ENCODE data around the gene ARFGAP3.

ARFGAP3 gene

GRCh38 chr22:42884616-42885375, 27.7 kb upstream of the ARFGAP3 start:
- no peaks in the 10 kb centered on the region for H3K9me2 ChIP-seq (replicated peaks; ENCODE audit: control insufficient read depth, low read length)
- no peaks in the 10 kb centered on the region for H3K79me2 ChIP-seq (ENCODE audit: control insufficient read depth, low read length)
- no peaks in the 10 kb centered on the region for H3K27me3 ChIP-seq (ENCODE audit: control insufficient read depth, low read length)
- H3K4me3 ChIP-seq (ENCODE audit: low read length), result no peak overlapping the region
- H3K9me3 ChIP-seq (ENCODE audit: control insufficient read depth, insufficient read depth, low read length), result no peaks in the 10 kb centered on the region
- no peaks in the 10 kb centered on the region for H4K20me1 ChIP-seq (ENCODE audit: control insufficient read depth, insufficient read depth, low read depth, low read length)
- no peaks in the 10 kb centered on the region for H3F3A ChIP-seq (ENCODE audit: control insufficient read depth, insufficient read depth)
- no peak overlapping the region for H3K27ac ChIP-seq (ENCODE audit: low read depth, low read length)
- peaks cover 67% of the 10 kb centered on the region for H3K36me3 ChIP-seq (ENCODE audit: control insufficient read depth, low read length)
- H3K4me2 ChIP-seq (ENCODE audit: low read length), result no peak overlapping the region
- peaks cover 8% of the 10 kb centered on the region for H3K4me1 ChIP-seq (ENCODE audit: control insufficient read depth, low read length)
- TF ChIP-seq, protein P1, sequence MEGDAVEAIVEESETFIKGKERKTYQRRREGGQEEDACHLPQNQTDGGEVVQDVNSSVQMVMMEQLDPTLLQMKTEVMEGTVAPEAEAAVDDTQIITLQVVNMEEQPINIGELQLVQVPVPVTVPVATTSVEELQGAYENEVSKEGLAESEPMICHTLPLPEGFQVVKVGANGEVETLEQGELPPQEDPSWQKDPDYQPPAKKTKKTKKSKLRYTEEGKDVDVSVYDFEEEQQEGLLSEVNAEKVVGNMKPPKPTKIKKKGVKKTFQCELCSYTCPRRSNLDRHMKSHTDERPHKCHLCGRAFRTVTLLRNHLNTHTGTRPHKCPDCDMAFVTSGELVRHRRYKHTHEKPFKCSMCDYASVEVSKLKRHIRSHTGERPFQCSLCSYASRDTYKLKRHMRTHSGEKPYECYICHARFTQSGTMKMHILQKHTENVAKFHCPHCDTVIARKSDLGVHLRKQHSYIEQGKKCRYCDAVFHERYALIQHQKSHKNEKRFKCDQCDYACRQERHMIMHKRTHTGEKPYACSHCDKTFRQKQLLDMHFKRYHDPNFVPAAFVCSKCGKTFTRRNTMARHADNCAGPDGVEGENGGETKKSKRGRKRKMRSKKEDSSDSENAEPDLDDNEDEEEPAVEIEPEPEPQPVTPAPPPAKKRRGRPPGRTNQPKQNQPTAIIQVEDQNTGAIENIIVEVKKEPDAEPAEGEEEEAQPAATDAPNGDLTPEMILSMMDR (IDR thresholded peaks at IDR 0.05; ENCODE audit: low read depth, low read length, poor library complexity, severe bottlenecking), result no peak
- TF ChIP-seq EZH2phosphoT487 (IDR thresholded peaks at IDR 0.05; ENCODE audit: borderline replicate concordance, low read length), result no peak

DNA sequence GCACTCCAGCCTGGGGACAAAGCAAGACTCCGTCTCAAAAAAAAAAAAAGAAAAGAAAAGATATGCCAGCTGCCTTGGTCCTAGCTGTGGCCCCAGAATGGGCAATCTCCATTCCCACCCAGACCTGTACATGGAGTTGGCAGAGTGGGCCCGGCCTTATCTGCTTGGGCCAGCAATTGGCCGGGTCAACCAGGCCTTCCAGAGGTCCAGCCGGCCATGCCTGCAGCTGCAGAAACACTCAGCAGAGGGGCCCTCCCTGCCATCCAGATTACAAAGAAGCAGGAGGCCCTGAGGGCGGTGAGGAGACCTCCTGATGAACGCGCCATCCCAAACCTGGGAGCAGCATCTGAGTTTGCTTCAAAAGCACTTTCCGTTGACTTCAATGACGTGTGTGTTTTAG, 26.9 kb upstream of the ARFGAP3 start:
- no peaks in the 10 kb centered on the region for H3K79me2 ChIP-seq (ENCODE audit: control insufficient read depth, low read length)
- H3K36me3 ChIP-seq (ENCODE audit: control insufficient read depth, low read length), result peaks cover 60% of the 10 kb centered on the region
- no peaks in the 10 kb centered on the region for H3K27me3 ChIP-seq (ENCODE audit: control insufficient read depth, low read length)
- H3K4me2 ChIP-seq (ENCODE audit: low read length), result no peak overlapping the region
- TF ChIP-seq EZH2phosphoT487 (IDR thresholded peaks at IDR 0.05; ENCODE audit: borderline replicate concordance, low read length), result no peak
- TF ChIP-seq, protein P1 (IDR thresholded peaks at IDR 0.05; ENCODE audit: low read depth, low read length, poor library complexity, severe bottlenecking), result no peak
- H3K4me1 ChIP-seq (ENCODE audit: control insufficient read depth, low read length), result peaks cover 8% of the 10 kb centered on the region
- H3K27ac ChIP-seq (ENCODE audit: low read depth, low read length), result no peak overlapping the region
- no peaks in the 10 kb centered on the region for H3F3A ChIP-seq (ENCODE audit: control insufficient read depth, insufficient read depth)
- H4K20me1 ChIP-seq (ENCODE audit: control insufficient read depth, insufficient read depth, low read depth, low read length), result no peaks in the 10 kb centered on the region
- H3K9me3 ChIP-seq (ENCODE audit: control insufficient read depth, insufficient read depth, low read length), result no peaks in the 10 kb centered on the region
- H3K4me3 ChIP-seq (ENCODE audit: low read length), result no peak overlapping the region
- H3K9me2 ChIP-seq (replicated peaks; ENCODE audit: control insufficient read depth, low read length), result no peaks in the 10 kb centered on the region

DNA sequence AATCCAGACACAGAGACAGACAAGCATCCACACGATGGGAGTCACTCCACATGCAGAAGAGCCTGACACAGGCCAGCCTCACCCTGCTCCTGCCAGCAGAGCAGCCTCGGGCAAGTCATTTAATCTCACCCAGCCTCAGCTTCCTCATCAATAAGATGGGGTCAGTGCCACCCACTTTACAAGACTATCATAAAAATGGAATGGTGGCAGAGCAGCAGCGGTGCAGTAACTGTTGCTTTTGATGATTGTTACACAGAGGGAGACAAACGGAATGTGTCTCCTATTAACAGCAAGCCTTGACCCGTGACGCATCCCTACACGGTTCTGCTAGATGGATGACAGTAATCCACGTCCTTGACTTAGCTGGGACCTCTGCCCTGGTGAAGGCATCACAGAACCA, 26.0 kb upstream of the ARFGAP3 start:
- no peak overlapping the region for H3K4me3 ChIP-seq (ENCODE audit: low read length)
- peaks cover 8% of the 10 kb centered on the region for H3K4me1 ChIP-seq (ENCODE audit: control insufficient read depth, low read length)
- H3K27ac ChIP-seq (ENCODE audit: low read depth, low read length), result no peak overlapping the region
- H3K36me3 ChIP-seq (ENCODE audit: control insufficient read depth, low read length), result peaks cover 59% of the 10 kb centered on the region
- no peaks in the 10 kb centered on the region for H3K79me2 ChIP-seq (ENCODE audit: control insufficient read depth, low read length)
- no peak overlapping the region for H3K4me2 ChIP-seq (ENCODE audit: low read length)
- TF ChIP-seq EZH2phosphoT487 (IDR thresholded peaks at IDR 0.05; ENCODE audit: borderline replicate concordance, low read length), result no peak
- H3K9me2 ChIP-seq (replicated peaks; ENCODE audit: control insufficient read depth, low read length), result no peaks in the 10 kb centered on the region
- no peaks in the 10 kb centered on the region for H3K27me3 ChIP-seq (ENCODE audit: control insufficient read depth, low read length)
- no peaks in the 10 kb centered on the region for H3F3A ChIP-seq (ENCODE audit: control insufficient read depth, insufficient read depth)
- H4K20me1 ChIP-seq (ENCODE audit: control insufficient read depth, insufficient read depth, low read depth, low read length), result no peaks in the 10 kb centered on the region
- no peaks in the 10 kb centered on the region for H3K9me3 ChIP-seq (ENCODE audit: control insufficient read depth, insufficient read depth, low read length)

DNA sequence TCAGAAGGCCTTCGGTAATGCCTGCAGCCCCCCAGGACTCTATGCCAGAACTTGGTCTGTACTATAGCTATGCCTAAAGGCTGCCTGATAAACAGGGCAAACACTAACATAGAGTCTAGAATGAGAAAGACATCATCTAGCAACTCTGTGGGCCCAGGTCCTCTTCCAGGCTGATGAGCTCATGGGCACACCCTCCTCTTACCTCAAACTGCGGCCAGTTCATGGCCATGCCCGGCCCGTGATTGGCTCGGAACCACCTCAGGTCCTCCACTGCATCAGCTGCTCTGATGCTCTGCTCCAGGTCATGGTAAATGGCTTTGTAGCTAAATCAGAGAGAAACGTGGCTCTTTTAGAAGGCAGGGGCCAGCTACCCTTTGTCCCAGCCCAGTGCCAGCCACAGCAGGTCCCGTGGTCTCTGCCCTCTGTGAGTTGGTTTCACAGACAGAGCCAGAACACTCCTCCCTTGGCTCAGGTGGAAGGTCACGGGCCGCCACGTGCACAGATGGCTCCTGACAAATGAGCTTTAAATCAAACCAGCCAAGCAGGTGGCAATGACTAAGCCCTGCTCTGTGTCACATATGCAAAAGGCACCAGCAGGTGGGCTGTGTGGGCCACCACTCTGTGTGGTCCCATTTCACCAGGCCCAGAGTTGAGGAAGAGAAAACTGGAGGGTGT, 25.0 kb upstream of the ARFGAP3 start:
- Histone ChIP-seq H3K4me1 (ENCODE audit: control insufficient read depth, low read length) (peaks cover 8% of the 10 kb centered on the region), H3K36me3 (ENCODE audit: control insufficient read depth, low read length) (peaks cover 58% of the 10 kb centered on the region), H4K20me1 (ENCODE audit: control insufficient read depth, insufficient read depth, low read depth, low read length) (no peaks in the 10 kb centered on the region), H3K9me2 (replicated peaks; ENCODE audit: control insufficient read depth, low read length) (no peaks in the 10 kb centered on the region), H3K4me2 (ENCODE audit: low read length) (no peak overlapping the region), H3K9me3 (ENCODE audit: control insufficient read depth, insufficient read depth, low read length) (no peaks in the 10 kb centered on the region), H3K27ac (ENCODE audit: low read depth, low read length) (no peak overlapping the region), H3K27me3 (ENCODE audit: control insufficient read depth, low read length) (no peaks in the 10 kb centered on the region), H3F3A (ENCODE audit: control insufficient read depth, insufficient read depth) (no peaks in the 10 kb centered on the region), H3K4me3 (ENCODE audit: low read length) (no peak overlapping the region), H3K79me2 (ENCODE audit: control insufficient read depth, low read length) (no peaks in the 10 kb centered on the region)
- TF ChIP-seq, protein P1 (IDR thresholded peaks at IDR 0.05; ENCODE audit: low read depth, low read length, poor library complexity, severe bottlenecking), result no peak
- TF ChIP-seq EZH2phosphoT487 (IDR thresholded peaks at IDR 0.05; ENCODE audit: borderline replicate concordance, low read length), result no peak
